GM18873 (cell line): ENCODE data around the gene AIDA.
"Not testable (repeated sequence)": the region's sequence is repeated elsewhere in the genome, so short reads cannot be mapped to it uniquely, and the experiment has no call there.

Experiments
- ATAC-seq: cut with Tn5 transposase; IDR thresholded peaks from one replicate; pipeline ENCODE4 v1.9.1; 2021; ENCODE audit warnings: mild to moderate bottlenecking, moderate library complexity, moderate number of reproducible peaks; ENCODE audit not compliant: unreplicated experiment, low FRiP score

Gene AIDA

DNA sequence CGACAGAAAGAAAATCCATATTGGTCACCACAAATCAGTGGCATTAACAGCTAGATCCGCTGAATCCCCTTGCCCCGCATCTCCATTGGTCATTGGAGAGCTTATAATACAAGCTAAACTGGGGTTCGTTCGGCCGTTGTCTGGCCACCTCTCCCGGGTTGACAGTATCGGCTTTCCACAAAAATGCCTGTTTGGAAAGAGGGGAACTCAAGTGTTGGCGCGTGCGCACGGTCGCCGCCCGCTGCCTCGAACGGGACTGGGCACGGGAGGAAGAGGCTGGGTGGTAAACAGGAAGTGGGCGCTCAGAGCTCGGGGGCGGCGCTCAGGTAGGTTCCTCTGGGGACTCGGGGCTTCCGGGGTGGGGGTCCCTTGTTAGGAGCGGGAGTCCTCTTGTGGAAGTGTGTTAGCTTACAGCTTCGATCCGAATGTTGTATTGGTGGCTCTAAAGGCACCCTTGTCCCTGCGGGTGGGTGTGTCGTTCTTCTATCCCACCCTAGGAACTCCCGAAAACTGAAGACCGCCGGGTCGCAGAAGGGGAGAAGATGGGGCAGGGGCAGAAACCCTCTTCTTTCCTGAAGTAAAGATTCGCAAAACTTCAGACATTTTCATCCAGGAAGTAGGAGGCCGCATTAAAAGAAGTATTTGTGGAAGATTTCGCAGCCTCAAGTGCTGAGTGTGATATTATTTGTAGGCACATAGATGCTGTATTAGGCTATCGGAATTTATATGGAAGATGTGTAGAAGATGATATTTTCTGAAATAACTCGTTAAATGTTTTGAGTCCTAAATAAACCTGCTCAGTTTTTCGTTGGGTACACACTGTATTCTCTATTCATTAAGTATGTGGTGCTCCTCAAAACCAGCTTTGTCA lies 1.0 kb upstream of the AIDA start:
- ATAC-seq = peak; percentile 61

GRCh38 chr1:222711319-222712252 lies 705 bp downstream of the AIDA start:
- ATAC-seq = peak; percentile 29

GRCh38 chr1:222709700-222710153 lies 2.6 kb downstream of the AIDA start:
- no peak for ATAC-seq

- no peak for ATAC-seq
These were observed 5.5 kb downstream of the AIDA start for GRCh38 chr1:222706815-222707214.

- ATAC-seq = no peak
These were observed 8.0 kb downstream of the AIDA start for GRCh38 chr1:222704260-222704659.

- no peak for ATAC-seq
These were observed 10.1 kb downstream of the AIDA start for GRCh38 chr1:222702210-222702609.

- no peak for ATAC-seq
These were observed 14.5 kb downstream of the AIDA start for GRCh38 chr1:222697826-222698225.

GRCh38 chr1:222697203-222697602 lies 15.1 kb downstream of the AIDA start:
- no peak for ATAC-seq

GRCh38 chr1:222696741-222697140 lies 15.6 kb downstream of the AIDA start:
- ATAC-seq = no peak

DNA sequence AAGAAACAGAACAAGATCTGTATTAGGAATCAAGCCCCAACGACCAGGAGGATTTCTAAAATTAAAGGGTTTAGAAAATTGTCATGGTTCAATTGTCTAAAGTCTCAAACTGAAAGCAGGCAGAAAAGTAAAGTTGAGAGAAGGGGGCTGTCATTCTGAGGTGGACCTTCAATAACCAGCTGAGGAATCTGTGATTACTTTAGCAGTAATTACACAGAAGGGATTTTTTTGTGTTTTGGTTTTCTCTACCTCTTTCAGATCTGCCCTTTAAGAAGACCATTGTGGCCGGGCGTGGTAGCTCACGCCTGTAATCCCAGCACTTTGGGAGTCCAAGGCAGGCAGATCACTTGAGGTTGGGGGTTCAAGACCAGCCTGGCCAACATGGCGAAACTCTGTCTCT lies 17.4 kb downstream of the AIDA start:
- no peak for ATAC-seq

DNA sequence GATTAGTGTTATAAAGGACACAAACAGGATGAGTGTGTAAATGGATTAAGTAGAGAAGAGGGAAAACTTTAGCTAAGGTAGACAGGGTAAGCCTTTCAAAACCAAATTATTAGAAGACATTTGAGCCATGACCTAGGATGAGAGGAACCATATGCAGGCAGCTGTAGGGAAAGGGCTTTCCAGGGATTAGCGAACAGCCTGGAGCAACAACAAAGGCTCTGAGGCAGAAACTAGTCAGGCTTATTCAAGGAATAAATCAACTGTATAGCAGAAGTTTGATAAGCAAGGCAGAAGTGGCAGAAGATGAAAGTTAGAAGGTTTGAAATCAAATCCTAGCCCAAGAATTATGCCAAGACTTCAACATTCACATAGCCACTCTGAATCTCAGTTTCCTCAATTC lies 21.3 kb downstream of the AIDA start:
- ATAC-seq = no peak

- ATAC-seq = no peak
These were observed 32.2 kb downstream of the AIDA start for GRCh38 chr1:222680080-222680479.

DNA sequence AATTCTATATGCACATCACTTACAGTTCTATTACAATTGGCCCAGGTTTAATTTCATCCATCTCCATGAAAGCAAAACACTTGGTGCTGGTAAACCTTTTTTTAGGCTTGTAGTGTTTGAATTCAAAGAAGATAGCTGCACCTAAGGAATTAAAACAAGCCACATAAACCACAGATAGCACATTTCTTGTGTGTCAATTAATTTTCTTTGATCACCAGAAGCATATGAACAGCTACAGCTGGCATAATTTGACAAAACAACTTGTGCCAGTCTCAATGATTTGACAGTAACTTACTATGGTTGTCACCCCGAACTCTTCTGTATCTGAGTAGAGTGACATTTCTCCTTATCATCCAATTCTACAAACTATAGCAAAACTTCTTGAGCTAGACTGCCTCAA lies 42.2 kb downstream of the AIDA start:
- no peak for ATAC-seq

DNA sequence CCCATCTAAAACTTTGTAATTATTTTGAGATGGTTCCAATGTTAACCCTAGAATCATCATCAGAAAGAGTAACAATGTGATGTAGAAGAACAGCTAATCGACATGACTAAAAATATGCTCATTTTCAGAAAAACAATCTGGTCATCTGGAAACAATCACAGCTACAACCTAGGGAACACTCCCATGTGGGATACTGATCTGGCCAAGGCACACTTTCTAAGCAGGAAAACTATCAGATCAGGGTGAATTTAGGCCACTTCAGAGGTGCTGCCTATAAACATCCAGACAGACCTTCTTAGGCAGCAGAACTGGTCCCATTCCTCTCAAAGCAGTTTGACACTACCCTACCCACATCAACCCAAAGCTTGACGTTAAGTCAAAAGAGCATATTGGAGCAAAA lies 43.2 kb downstream of the AIDA start:
- not testable (repeated sequence) for ATAC-seq

- not testable (repeated sequence) for ATAC-seq
These were observed 44.1 kb downstream of the AIDA start for GRCh38 chr1:222668184-222668583.

GRCh38 chr1:222665964-222666363 lies 46.3 kb downstream of the AIDA start:
- ATAC-seq = no peak

DNA sequence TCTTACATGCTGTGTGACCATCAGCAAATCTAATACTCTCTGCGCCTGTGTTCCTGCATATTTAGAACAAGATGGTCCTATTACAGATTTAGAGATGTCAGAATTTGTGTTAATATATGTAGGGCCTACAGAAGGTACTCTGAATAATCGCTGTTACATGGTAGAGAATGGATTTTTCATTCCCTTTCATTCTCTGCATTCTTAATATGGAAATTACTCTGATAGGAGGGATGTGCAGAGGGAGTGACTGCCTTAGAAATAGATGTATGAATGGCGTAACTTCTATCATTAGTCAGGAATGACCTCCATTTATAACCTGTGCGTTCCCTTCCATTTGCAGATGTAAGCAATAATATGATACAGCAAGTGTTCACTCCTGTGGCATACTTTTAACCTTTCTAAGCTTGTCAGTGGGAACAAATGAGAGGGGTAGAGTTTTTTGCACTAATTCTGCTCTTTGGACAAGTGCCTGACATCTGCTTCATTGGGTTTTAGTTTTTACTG lies 48.8 kb downstream of the AIDA start:
- ATAC-seq = no peak

DNA sequence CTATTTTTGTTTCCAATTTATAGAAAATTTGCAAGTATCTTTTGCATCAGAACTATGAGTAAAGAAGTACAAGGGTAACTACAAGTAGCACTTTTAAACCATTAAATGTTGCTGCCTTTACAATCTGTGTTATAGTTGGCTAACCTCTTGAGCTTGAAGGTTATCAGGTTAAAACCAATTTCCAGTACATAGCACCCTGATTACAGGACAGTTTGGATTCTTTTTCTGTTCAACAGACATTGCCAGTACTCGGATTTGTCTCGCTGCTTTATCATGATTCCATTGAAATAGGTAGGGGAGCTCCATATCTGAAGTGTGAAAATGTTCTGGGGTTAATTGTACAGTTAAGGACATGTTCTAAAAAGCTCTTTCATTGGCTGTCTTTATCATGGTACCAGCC lies 54.4 kb downstream of the AIDA start:
- no peak for ATAC-seq

GRCh38 chr1:222656391-222657155 lies 55.7 kb downstream of the AIDA start:
- no peak for ATAC-seq

- peak; percentile 92 for ATAC-seq
These were observed 57.4 kb downstream of the AIDA start for GRCh38 chr1:222654849-222655248.
